Endothelial cell (in vitro differentiated cells): ENCODE results near the gene LMO1. TPM values are rescaled to one million over a fixed set of nuclear protein-coding genes. Genes with fewer than 3 reads are reported as not detected.

Source experiments
- DNase-seq: peaks from one replicate; pipeline ENCODE4 v3.0.0; 2021; ENCODE audit warnings: low spot score
- H3K27ac Mint-ChIP-seq: one replicate; pipeline ENCODE4 v1.8.0; 2021; ENCODE audit warnings: mixed read lengths, inconsistent platforms; ENCODE audit not compliant: unreplicated experiment
- H3K27me3 Mint-ChIP-seq: one replicate; pipeline ENCODE4 v1.8.0; 2021; ENCODE audit warnings: mild to moderate bottlenecking, moderate library complexity, mixed read lengths, inconsistent platforms; ENCODE audit not compliant: unreplicated experiment
- H3K36me3 Mint-ChIP-seq: one replicate; pipeline ENCODE4 v1.8.0; 2021; ENCODE audit warnings: mild to moderate bottlenecking, low read depth, mixed read lengths, inconsistent platforms; ENCODE audit not compliant: unreplicated experiment
- H3K4me1 Mint-ChIP-seq: one replicate; pipeline ENCODE4 v1.8.0; 2021; ENCODE audit warnings: mild to moderate bottlenecking, mixed read lengths, inconsistent platforms; ENCODE audit not compliant: unreplicated experiment
- H3K4me3 Mint-ChIP-seq: one replicate; pipeline ENCODE4 v1.8.0; 2021; ENCODE audit warnings: mild to moderate bottlenecking, mixed read lengths, inconsistent platforms; ENCODE audit not compliant: unreplicated experiment
- H3K9me3 Mint-ChIP-seq: one replicate; pipeline ENCODE4 v1.8.0; 2021; ENCODE audit warnings: mixed read lengths, inconsistent platforms; ENCODE audit not compliant: unreplicated experiment
- total RNA-seq: library from RNA; stranded (reverse); fragmentation: NEBNext Ultra II Directional; extraction: Animal tissue kit (Norgen Biotek cat#: 25700); gene quantifications from one replicate; pipeline ENCODE4 v1.2.1, GENCODE V29; 2021; ENCODE audit not compliant: unreplicated experiment
- TF ChIP-seq, protein P1 (sequence below): fragments of 200-600 bp; sonication (generic); IDR thresholded peaks from one replicate; pipeline ENCODE4 v1.5.0; 2021; ENCODE audit warnings: antibody characterized with exemption; ENCODE audit not compliant: unreplicated experiment

The LMO1 gene
- total RNA-seq, 1 donor from 2014 or later: not detected

DNA sequence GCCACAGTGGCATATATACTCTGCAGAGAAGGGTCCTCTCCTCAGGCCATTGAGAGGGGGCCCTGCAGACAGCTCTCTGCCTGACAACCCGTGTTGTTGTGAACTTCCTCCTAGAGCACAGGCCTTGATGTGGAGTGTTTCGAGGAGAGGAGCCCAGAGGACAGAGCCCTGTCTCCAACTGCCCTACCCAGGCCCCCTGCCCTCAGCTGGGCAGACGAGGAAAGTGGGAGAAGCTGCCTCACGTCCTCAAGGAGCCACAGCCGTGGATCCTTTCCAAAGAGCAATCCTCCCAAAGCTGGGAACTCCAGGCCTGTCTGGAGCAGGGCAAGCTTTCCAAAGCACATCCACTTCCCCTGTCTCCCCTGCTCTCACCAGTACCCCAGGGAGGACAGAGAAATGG is 10.7 kb downstream of the LMO1 start:
- H3K4me3 Mint-ChIP-seq: no peak overlapping the region
- no peak for DNase-seq
- no peak overlapping the region for H3K27ac Mint-ChIP-seq
- TF ChIP-seq, protein P1, sequence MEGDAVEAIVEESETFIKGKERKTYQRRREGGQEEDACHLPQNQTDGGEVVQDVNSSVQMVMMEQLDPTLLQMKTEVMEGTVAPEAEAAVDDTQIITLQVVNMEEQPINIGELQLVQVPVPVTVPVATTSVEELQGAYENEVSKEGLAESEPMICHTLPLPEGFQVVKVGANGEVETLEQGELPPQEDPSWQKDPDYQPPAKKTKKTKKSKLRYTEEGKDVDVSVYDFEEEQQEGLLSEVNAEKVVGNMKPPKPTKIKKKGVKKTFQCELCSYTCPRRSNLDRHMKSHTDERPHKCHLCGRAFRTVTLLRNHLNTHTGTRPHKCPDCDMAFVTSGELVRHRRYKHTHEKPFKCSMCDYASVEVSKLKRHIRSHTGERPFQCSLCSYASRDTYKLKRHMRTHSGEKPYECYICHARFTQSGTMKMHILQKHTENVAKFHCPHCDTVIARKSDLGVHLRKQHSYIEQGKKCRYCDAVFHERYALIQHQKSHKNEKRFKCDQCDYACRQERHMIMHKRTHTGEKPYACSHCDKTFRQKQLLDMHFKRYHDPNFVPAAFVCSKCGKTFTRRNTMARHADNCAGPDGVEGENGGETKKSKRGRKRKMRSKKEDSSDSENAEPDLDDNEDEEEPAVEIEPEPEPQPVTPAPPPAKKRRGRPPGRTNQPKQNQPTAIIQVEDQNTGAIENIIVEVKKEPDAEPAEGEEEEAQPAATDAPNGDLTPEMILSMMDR: no peak
- peaks cover 8% of the 10 kb centered on the region for H3K4me1 Mint-ChIP-seq
- no peaks in the 10 kb centered on the region for H3K9me3 Mint-ChIP-seq
- no peaks in the 10 kb centered on the region for H3K36me3 Mint-ChIP-seq
- peaks cover 8% of the 10 kb centered on the region for H3K27me3 Mint-ChIP-seq

DNA sequence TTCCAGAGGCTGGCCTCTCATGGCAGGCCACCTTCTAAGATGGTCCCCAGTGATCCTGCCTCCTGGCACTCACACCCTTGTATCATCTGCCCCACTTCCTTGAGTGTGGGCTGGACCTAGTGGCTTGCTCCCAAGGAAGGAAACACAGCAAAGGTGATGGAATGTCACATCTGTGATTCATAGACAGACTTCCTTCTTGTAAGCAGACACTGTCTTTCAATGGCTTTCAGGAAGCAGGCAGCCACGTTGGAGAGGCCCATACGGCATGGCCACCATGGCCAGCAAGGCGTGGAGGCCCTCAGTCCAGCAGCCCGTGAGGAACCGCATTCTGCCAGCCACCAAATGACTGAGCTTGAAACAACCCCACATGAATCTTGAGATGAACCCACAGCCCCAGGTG is 11.3 kb downstream of the LMO1 start:
- DNase-seq: no peak
- TF ChIP-seq, protein P1: no peak
- Mint-ChIP-seq H3K4me1 (peaks cover 8% of the 10 kb centered on the region), H3K27me3 (peaks cover 8% of the 10 kb centered on the region), H3K27ac (no peak overlapping the region), H3K36me3 (no peaks in the 10 kb centered on the region), H3K9me3 (no peaks in the 10 kb centered on the region), H3K4me3 (no peak overlapping the region)

DNA sequence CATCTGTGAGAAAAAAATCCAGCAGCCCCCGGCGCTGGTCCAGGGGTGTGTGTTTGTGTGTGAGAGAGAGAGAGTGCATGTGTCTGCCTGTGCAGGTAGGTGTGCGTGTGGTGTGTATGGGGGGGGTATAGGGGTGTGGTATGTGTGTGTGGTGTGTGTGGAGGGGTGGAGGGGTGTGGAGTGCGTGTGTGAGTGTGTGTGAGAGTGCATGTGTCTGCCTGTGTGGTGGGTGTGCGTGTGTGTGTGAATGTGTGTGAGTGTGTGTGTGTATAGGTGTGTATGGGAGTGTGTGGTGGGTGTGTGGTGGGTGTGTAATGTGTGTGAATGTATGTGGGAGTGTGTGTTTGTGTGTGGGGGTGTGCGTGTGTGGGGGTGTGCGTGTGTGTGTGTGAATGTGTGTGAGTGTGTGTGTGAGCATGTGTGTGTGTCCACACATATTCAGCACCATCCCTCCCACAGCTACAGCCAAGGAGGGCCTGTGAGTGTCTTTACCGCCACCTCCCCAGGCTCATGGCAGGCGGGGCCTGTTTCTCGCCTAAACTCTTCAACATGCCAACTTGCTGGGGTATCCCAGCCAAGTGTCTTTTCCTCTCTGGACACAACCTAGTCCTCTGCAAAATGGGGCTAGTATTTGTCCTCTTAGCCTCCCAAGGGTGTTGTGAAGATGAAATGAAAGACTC is 11.9 kb downstream of the LMO1 start:
- TF ChIP-seq, protein P1: no peak
- DNase-seq: no peak
- peaks cover 8% of the 10 kb centered on the region for H3K4me1 Mint-ChIP-seq
- H3K4me3 Mint-ChIP-seq: no peak overlapping the region
- H3K9me3 Mint-ChIP-seq: no peaks in the 10 kb centered on the region
- peaks cover 8% of the 10 kb centered on the region for H3K27me3 Mint-ChIP-seq
- H3K27ac Mint-ChIP-seq: no peak overlapping the region
- H3K36me3 Mint-ChIP-seq: no peaks in the 10 kb centered on the region

DNA sequence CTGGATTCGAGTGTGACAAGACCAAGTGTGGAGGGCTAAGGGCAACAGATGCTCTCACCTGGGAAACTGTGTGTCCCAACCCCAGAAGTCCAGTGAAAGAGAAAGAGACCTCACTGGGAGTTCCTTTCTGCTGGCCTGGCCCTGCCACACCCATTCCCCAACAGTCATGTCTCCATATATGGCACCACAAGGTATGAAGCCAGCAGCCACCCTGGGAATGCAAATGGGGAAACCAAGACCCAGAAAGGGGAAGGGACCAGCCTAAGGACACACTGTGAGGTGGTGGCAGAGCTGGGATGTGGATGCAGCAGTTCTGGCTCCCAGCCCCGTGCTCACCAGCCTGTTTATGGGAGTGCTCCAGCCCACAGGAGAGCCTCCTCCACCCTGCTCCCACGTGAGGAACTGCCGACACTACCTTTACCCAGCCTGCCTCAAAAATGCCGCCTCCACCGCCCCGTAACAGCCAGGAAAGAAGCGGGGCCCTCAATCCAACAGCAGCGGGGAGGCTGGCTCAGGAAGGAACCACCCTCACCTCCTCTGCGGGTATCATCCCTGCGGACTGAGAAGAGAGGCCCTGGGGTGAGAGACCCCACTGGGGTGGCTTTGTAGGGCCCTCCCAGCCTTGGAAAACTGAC is 12.6 kb downstream of the LMO1 start:
- Mint-ChIP-seq H3K27ac (no peak overlapping the region), H3K27me3 (peaks cover 8% of the 10 kb centered on the region), H3K36me3 (no peaks in the 10 kb centered on the region), H3K9me3 (no peaks in the 10 kb centered on the region), H3K4me3 (no peak overlapping the region), H3K4me1 (peaks cover 8% of the 10 kb centered on the region)
- TF ChIP-seq, protein P1: no peak
- no peak for DNase-seq

DNA sequence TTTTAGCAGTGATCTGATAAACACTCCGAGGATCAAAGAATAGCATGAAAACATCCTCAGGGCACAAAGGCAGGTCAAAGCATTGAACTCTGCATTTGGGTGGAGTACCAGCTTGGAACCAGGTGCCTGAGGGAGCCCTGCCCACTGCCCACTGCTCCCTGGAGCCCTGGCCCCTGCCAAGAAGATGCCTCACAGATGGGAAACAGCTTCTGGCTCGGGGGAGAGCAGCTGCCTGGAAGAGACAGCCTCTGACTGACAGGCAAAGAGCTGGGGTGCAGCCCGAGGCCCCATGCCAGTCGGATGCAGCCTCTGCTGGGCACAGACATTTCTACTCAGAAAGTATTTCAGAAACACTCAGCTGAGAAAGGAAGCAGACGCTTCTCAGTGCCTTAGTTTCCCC is 13.2 kb downstream of the LMO1 start:
- H3K4me3 Mint-ChIP-seq: no peak overlapping the region
- H3K4me1 Mint-ChIP-seq: peaks cover 8% of the 10 kb centered on the region
- TF ChIP-seq, protein P1: no peak
- H3K27ac Mint-ChIP-seq: no peak overlapping the region
- no peak for DNase-seq
- H3K27me3 Mint-ChIP-seq: peaks cover 7% of the 10 kb centered on the region
- H3K36me3 Mint-ChIP-seq: no peaks in the 10 kb centered on the region
- no peaks in the 10 kb centered on the region for H3K9me3 Mint-ChIP-seq
